ENCODE data around the gene VSNL1.

GRCh38 chr2:17628349-17629261, 88.1 kb downstream of the VSNL1 start:
- TF ChIP-seq, protein P1, sequence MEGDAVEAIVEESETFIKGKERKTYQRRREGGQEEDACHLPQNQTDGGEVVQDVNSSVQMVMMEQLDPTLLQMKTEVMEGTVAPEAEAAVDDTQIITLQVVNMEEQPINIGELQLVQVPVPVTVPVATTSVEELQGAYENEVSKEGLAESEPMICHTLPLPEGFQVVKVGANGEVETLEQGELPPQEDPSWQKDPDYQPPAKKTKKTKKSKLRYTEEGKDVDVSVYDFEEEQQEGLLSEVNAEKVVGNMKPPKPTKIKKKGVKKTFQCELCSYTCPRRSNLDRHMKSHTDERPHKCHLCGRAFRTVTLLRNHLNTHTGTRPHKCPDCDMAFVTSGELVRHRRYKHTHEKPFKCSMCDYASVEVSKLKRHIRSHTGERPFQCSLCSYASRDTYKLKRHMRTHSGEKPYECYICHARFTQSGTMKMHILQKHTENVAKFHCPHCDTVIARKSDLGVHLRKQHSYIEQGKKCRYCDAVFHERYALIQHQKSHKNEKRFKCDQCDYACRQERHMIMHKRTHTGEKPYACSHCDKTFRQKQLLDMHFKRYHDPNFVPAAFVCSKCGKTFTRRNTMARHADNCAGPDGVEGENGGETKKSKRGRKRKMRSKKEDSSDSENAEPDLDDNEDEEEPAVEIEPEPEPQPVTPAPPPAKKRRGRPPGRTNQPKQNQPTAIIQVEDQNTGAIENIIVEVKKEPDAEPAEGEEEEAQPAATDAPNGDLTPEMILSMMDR (tag by site-specific recombination; IDR thresholded peaks at IDR 0.05) = no peak
- no peak for TF ChIP-seq MZF1 (tag by site-specific recombination; IDR thresholded peaks at IDR 0.05; ENCODE audit: borderline replicate concordance)
- no peak for TF ChIP-seq ZNF133 (tag by site-specific recombination; IDR thresholded peaks at IDR 0.05)
- TF ChIP-seq, protein P2, sequence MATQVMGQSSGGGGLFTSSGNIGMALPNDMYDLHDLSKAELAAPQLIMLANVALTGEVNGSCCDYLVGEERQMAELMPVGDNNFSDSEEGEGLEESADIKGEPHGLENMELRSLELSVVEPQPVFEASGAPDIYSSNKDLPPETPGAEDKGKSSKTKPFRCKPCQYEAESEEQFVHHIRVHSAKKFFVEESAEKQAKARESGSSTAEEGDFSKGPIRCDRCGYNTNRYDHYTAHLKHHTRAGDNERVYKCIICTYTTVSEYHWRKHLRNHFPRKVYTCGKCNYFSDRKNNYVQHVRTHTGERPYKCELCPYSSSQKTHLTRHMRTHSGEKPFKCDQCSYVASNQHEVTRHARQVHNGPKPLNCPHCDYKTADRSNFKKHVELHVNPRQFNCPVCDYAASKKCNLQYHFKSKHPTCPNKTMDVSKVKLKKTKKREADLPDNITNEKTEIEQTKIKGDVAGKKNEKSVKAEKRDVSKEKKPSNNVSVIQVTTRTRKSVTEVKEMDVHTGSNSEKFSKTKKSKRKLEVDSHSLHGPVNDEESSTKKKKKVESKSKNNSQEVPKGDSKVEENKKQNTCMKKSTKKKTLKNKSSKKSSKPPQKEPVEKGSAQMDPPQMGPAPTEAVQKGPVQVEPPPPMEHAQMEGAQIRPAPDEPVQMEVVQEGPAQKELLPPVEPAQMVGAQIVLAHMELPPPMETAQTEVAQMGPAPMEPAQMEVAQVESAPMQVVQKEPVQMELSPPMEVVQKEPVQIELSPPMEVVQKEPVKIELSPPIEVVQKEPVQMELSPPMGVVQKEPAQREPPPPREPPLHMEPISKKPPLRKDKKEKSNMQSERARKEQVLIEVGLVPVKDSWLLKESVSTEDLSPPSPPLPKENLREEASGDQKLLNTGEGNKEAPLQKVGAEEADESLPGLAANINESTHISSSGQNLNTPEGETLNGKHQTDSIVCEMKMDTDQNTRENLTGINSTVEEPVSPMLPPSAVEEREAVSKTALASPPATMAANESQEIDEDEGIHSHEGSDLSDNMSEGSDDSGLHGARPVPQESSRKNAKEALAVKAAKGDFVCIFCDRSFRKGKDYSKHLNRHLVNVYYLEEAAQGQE (tag by site-specific recombination; IDR thresholded peaks at IDR 0.05) = no peak
- no peak for TF ChIP-seq ZNF157 (tag by site-specific recombination; IDR thresholded peaks at IDR 0.05)
- TF ChIP-seq, protein P3, sequence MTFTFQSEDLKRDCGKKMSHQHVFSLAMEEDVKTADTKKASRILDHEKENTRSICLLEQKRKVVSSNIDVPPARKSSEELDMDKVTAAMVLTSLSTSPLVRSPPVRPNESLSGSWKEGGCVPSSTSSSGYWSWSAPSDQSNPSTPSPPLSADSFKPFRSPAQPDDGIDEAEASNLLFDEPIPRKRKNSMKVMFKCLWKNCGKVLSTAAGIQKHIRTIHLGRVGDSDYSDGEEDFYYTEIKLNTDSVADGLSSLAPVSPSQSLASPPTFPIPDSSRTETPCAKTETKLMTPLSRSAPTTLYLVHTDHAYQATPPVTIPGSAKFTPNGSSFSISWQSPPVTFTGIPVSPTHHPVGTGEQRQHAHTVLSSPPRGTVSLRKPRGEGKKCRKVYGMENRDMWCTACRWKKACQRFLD (tag by site-specific recombination; IDR thresholded peaks at IDR 0.05) = no peak
- TF ChIP-seq ZNF785 (tag by site-specific recombination; IDR thresholded peaks at IDR 0.05) = no peak
- no peak for TF ChIP-seq YY2 (tag by site-specific recombination; IDR thresholded peaks at IDR 0.05)

Measured in HEK293 (cell line).